T-helper 2 cell treated with Interferon-gamma antibody and Interleukin-4, amounts not matched to agents 5 μg/mL and 100 μg/mL, for 36 hours (primary cell): ENCODE data around the gene SLC45A1.

ENCODE experiments used
- DNase-seq: peaks from one replicate; pipeline ENCODE4 v3.0.0; 2021; ENCODE audit warnings: low spot score
- H3K27ac Mint-ChIP-seq: one replicate; pipeline ENCODE4 v1.8.0; 2021; ENCODE audit warnings: mild to moderate bottlenecking, mixed read lengths
- H3K27me3 Mint-ChIP-seq: one replicate; pipeline ENCODE4 v1.8.0; 2021; ENCODE audit warnings: low read depth, mixed read lengths
- H3K36me3 Mint-ChIP-seq: one replicate; pipeline ENCODE4 v1.8.0; 2021; ENCODE audit warnings: low read depth, mixed read lengths
- H3K4me1 Mint-ChIP-seq: one replicate; pipeline ENCODE4 v1.8.0; 2021; ENCODE audit warnings: low read depth, mixed read lengths
- H3K4me3 Mint-ChIP-seq: one replicate; pipeline ENCODE4 v1.8.0; 2022; ENCODE audit warnings: mild to moderate bottlenecking, moderate library complexity, mixed read lengths
- H3K9me3 Mint-ChIP-seq: one replicate; pipeline ENCODE4 v1.8.0; 2021; ENCODE audit warnings: mixed read lengths

Gene SLC45A1

GRCh38 chr1:8368956-8369639 lies 51.2 kb downstream of the SLC45A1 start:
- Mint-ChIP-seq H3K27me3 (no peaks in the 10 kb centered on the region), H3K9me3 (no peaks in the 10 kb centered on the region), H3K4me1 (peaks cover 7% of the 10 kb centered on the region), H3K4me3 (no peak overlapping the region), H3K36me3 (peaks cover 7% of the 10 kb centered on the region), H3K27ac (no peak overlapping the region)
- no peak for DNase-seq

GRCh38 chr1:8370046-8370881 lies 52.4 kb downstream of the SLC45A1 start:
- Mint-ChIP-seq H3K36me3 (peaks cover 6% of the 10 kb centered on the region), H3K27ac (no peak overlapping the region), H3K27me3 (no peaks in the 10 kb centered on the region), H3K9me3 (no peaks in the 10 kb centered on the region), H3K4me1 (peaks cover 10% of the 10 kb centered on the region), H3K4me3 (no peak overlapping the region)
- DNase-seq: no peak

- H3K4me3 Mint-ChIP-seq: no peak overlapping the region
- H3K9me3 Mint-ChIP-seq: no peaks in the 10 kb centered on the region
- no peak for DNase-seq
- H3K27ac Mint-ChIP-seq: peak overlapping the region; percentile 23
- H3K36me3 Mint-ChIP-seq: peaks cover 5% of the 10 kb centered on the region
- H3K4me1 Mint-ChIP-seq: peaks cover 12% of the 10 kb centered on the region
- no peaks in the 10 kb centered on the region for H3K27me3 Mint-ChIP-seq
Observed at GRCh38 chr1:8370905-8371315, 53.0 kb downstream of the SLC45A1 start.

GRCh38 chr1:8371372-8371991 lies 53.6 kb downstream of the SLC45A1 start:
- no peak overlapping the region for H3K4me3 Mint-ChIP-seq
- no peak overlapping the region for H3K27ac Mint-ChIP-seq
- no peak for DNase-seq
- H3K4me1 Mint-ChIP-seq: peaks cover 16% of the 10 kb centered on the region
- H3K9me3 Mint-ChIP-seq: no peaks in the 10 kb centered on the region
- peaks cover 5% of the 10 kb centered on the region for H3K36me3 Mint-ChIP-seq
- no peaks in the 10 kb centered on the region for H3K27me3 Mint-ChIP-seq

- no peak overlapping the region for H3K4me3 Mint-ChIP-seq
- H3K27ac Mint-ChIP-seq: no peak overlapping the region
- H3K4me1 Mint-ChIP-seq: peaks cover 11% of the 10 kb centered on the region
- DNase-seq: no peak
- H3K36me3 Mint-ChIP-seq: peaks cover 5% of the 10 kb centered on the region
- no peaks in the 10 kb centered on the region for H3K27me3 Mint-ChIP-seq
- H3K9me3 Mint-ChIP-seq: no peaks in the 10 kb centered on the region
Observed at GRCh38 chr1:8373125-8373524, 55.2 kb downstream of the SLC45A1 start.

- H3K27ac Mint-ChIP-seq: no peak overlapping the region
- DNase-seq: no peak
- H3K4me1 Mint-ChIP-seq: peaks cover 16% of the 10 kb centered on the region
- H3K4me3 Mint-ChIP-seq: no peak overlapping the region
- H3K36me3 Mint-ChIP-seq: peaks cover 5% of the 10 kb centered on the region
- no peaks in the 10 kb centered on the region for H3K9me3 Mint-ChIP-seq
- no peaks in the 10 kb centered on the region for H3K27me3 Mint-ChIP-seq
Observed at GRCh38 chr1:8373581-8374241, 55.8 kb downstream of the SLC45A1 start.

GRCh38 chr1:8374356-8374755 lies 56.4 kb downstream of the SLC45A1 start:
- H3K4me1 Mint-ChIP-seq: peaks cover 17% of the 10 kb centered on the region
- no peaks in the 10 kb centered on the region for H3K27me3 Mint-ChIP-seq
- H3K9me3 Mint-ChIP-seq: no peaks in the 10 kb centered on the region
- peaks cover 7% of the 10 kb centered on the region for H3K36me3 Mint-ChIP-seq
- DNase-seq: no peak
- H3K27ac Mint-ChIP-seq: no peak overlapping the region
- H3K4me3 Mint-ChIP-seq: no peak overlapping the region

- peak overlapping the region; percentile 75 for H3K27ac Mint-ChIP-seq
- no peak overlapping the region for H3K4me3 Mint-ChIP-seq
- H3K36me3 Mint-ChIP-seq: peaks cover 7% of the 10 kb centered on the region
- no peak for DNase-seq
- H3K4me1 Mint-ChIP-seq: peaks cover 17% of the 10 kb centered on the region
- H3K27me3 Mint-ChIP-seq: no peaks in the 10 kb centered on the region
- no peaks in the 10 kb centered on the region for H3K9me3 Mint-ChIP-seq
Observed at GRCh38 chr1:8374812-8375211, 56.9 kb downstream of the SLC45A1 start.

GRCh38 chr1:8376358-8376840 lies 58.5 kb downstream of the SLC45A1 start:
- Mint-ChIP-seq H3K27ac (no peak overlapping the region), H3K36me3 (peaks cover 10% of the 10 kb centered on the region), H3K27me3 (no peaks in the 10 kb centered on the region), H3K9me3 (no peaks in the 10 kb centered on the region), H3K4me1 (peaks cover 22% of the 10 kb centered on the region), H3K4me3 (no peak overlapping the region)
- DNase-seq: no peak

GRCh38 chr1:8377271-8377981 lies 59.5 kb downstream of the SLC45A1 start:
- peak overlapping the region; percentile 5 for H3K27ac Mint-ChIP-seq
- DNase-seq: no peak
- H3K4me1 Mint-ChIP-seq: peaks cover 28% of the 10 kb centered on the region
- H3K36me3 Mint-ChIP-seq: peaks cover 7% of the 10 kb centered on the region
- no peaks in the 10 kb centered on the region for H3K27me3 Mint-ChIP-seq
- H3K9me3 Mint-ChIP-seq: no peaks in the 10 kb centered on the region
- no peak overlapping the region for H3K4me3 Mint-ChIP-seq

GRCh38 chr1:8378178-8378577 lies 60.3 kb downstream of the SLC45A1 start:
- no peaks in the 10 kb centered on the region for H3K27me3 Mint-ChIP-seq
- DNase-seq: no peak
- H3K27ac Mint-ChIP-seq: no peak overlapping the region
- peaks cover 33% of the 10 kb centered on the region for H3K4me1 Mint-ChIP-seq
- no peak overlapping the region for H3K4me3 Mint-ChIP-seq
- H3K9me3 Mint-ChIP-seq: no peaks in the 10 kb centered on the region
- H3K36me3 Mint-ChIP-seq: peaks cover 10% of the 10 kb centered on the region

GRCh38 chr1:8378981-8379470 lies 61.1 kb downstream of the SLC45A1 start:
- DNase-seq: no peak
- peaks cover 11% of the 10 kb centered on the region for H3K36me3 Mint-ChIP-seq

GRCh38 chr1:8379513-8380186 lies 61.7 kb downstream of the SLC45A1 start:
- Mint-ChIP-seq H3K27me3 (no peaks in the 10 kb centered on the region), H3K36me3 (peaks cover 12% of the 10 kb centered on the region), H3K4me1 (peaks cover 43% of the 10 kb centered on the region), H3K9me3 (no peaks in the 10 kb centered on the region), H3K27ac (no peak overlapping the region), H3K4me3 (no peak overlapping the region)
- no peak for DNase-seq

More at GRCh38 chr1:8378981-8379470, 61.1 kb downstream of the SLC45A1 start:
- H3K4me1 Mint-ChIP-seq: peaks cover 37% of the 10 kb centered on the region
- no peaks in the 10 kb centered on the region for H3K9me3 Mint-ChIP-seq
- H3K27me3 Mint-ChIP-seq: no peaks in the 10 kb centered on the region
- peak overlapping the region; percentile 26 for H3K27ac Mint-ChIP-seq
- no peak overlapping the region for H3K4me3 Mint-ChIP-seq
